ENCODE measurements around the gene EBP.
"Not testable (repeated sequence)": the region's sequence is repeated elsewhere in the genome, so short reads cannot be mapped to it uniquely, and the experiment has no call there.

EBP gene

GRCh38 chrX:48531358-48531959 lies 9.9 kb downstream of the EBP start:
- DNase-seq: peak; percentile 6

DNA sequence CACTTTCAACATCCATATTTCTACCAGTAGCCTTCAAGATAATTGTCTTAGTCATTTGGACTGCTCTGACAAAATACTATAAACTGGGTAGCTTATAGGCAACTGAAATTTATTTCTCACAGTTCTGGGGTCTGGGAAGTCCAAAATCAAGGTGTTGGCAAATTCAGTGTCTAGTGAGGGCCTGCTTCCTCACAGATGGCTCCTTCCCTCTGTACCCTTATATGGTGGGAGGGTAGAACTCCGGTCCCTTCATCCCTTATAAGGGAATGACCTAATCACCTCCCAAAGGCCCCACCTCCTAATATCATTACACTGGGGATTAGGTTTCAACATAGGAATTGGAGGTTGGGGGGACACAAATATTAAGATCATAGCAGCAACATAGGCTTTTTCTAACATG lies 10.6 kb downstream of the EBP start:
- peak; percentile 72 for DNase-seq

- DNase-seq: peak; percentile 6
Measured at GRCh38 chrX:48533165-48533564, 11.6 kb downstream of the EBP start.

DNA sequence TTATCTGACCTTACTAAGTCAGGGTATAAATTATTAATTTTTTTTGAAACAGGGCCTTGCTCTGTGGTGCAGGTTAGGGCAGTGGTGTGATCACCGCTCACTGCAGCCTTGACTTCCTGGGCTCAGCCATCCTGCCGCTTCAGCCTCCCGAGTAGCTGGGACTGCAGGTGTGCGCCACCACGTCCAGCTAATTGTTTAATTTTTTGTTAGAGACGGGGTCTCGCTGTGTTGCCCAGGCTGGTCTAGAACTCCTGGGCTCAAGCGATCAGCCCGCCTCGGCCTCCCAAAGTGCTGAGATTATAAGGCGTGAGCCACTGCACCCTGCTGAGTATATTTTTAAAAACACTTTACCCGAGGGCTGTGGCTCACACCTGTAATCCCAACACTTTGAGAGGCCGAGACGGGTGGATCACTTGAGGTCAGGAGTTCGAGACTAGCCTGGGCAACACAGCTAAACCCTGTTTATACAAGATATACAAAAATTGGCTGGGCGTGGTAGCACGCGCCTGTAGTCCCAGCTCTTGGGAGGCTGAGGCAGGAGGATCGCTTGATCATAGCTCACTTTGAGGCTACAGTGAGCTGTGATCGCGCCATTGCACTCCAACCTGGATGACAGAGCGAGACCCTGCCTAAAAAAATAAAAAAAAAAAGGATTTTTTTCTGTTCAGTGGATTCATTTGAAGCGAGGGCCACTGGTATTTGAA lies 17.2 kb downstream of the EBP start:
- DNase-seq: no peak

GRCh38 chrX:48539345-48540027 lies 17.9 kb downstream of the EBP start, which contains the start of gene TBC1D25:
Gene TBC1D25, plus strand, starts transcription at chrX:48539714. Its CDS starts 84 bp downstream, at chrX:48539798.
- DNase-seq: peak; percentile 99

DNA sequence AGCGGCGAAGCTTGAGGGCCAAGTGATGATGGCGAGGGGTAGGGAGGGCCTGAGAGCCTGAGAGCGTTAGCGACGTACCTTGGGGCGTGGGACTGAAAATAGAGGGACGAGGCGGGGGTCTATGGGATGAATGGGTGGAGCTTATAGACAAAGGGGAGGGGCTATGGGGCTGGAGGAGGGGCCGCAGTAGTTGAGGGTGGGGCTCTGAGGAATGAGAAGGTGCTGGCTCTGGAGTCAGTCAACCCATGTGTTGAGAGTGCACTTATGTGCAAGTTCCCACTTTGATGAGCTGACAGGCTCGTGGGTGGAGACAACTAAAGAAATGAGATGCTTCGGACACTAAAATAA lies 18.4 kb downstream of the EBP start:
- DNase-seq: peak; percentile 87

GRCh38 chrX:48540480-48540879 lies 18.9 kb downstream of the EBP start:
- no peak for DNase-seq

DNA sequence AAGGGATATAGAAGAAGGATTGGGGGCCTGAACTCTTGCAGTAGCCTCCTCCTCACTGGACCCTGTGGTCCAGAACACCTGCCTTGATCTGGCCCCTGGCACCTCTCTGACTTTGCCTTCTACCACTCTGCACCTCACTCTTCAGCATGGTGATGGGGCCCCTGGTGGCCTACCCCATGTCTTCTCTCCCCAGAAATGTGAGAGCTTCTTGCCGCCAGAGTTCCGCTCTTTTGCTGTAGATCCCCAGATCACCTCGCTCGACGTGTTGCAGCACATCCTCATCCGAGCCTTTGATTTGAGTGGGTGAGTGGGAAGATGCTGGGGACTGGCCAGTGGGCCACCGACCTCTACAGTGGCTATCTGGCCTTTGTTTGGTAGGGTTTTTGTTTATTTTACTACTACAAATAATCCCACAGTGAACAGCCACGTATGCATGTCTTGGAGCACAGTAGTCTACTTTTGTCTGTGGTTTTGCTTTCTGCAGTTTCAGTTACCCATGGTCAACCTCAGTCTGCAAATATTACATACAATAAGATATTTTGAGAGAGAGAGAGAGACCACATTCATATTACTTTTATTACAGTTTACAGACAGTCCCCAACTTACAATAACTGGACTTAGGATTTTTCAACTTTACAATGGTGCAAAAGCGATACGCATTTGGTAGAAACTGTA lies 19.7 kb downstream of the EBP start:
- DNase-seq: no peak

GRCh38 chrX:48548871-48549270 lies 27.3 kb downstream of the EBP start:
- no peak for DNase-seq

DNA sequence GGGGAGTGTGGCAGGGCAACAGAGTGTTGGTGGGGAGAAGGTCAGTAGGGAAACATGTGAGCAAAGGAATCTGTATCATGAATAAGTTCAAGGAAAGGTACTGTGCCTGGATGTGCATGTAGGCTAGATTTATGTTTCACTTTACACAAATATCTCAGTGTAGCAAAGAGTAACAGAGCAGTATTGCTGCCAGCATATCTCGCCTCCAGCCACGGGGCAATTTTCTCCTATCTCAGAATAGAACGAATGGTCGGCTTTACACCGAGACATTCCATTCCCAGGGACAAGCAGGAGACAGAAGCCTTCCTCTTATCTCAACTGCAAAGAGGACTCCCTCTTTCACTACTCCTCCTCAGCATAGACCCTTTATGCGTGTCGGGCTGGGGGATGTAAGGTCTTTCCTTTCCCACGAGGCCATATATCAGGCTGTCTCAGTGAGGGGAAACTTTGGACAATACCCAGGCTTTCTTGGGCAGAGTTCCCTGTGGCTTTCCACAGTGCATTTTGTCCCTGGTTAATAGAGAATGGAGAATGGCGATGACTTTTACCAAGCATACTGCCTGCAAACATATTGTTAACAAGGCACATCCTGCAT lies 34.2 kb downstream of the EBP start:
- DNase-seq: not testable (repeated sequence)

- no peak for DNase-seq
Measured at GRCh38 chrX:48558271-48558670, 36.7 kb downstream of the EBP start.

GRCh38 chrX:48559636-48560035 lies 38.0 kb downstream of the EBP start:
- DNase-seq: no peak

DNA sequence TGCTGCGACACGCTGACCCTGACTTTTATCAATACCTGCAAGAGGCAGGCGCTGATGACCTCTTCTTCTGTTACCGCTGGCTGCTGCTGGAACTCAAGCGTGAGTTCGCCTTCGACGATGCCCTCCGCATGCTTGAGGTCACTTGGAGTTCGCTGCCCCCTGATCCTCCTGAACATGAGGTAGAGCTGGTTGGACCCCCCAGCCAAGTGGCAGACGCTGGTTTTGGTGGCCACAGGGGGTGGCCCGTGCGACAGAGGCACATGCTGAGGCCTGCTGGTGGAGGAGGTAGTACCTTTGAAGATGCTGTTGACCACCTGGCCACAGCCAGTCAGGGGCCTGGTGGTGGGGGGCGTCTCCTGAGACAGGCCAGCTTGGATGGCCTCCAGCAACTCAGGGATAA lies 38.4 kb downstream of the EBP start:
- no peak for DNase-seq

DNA sequence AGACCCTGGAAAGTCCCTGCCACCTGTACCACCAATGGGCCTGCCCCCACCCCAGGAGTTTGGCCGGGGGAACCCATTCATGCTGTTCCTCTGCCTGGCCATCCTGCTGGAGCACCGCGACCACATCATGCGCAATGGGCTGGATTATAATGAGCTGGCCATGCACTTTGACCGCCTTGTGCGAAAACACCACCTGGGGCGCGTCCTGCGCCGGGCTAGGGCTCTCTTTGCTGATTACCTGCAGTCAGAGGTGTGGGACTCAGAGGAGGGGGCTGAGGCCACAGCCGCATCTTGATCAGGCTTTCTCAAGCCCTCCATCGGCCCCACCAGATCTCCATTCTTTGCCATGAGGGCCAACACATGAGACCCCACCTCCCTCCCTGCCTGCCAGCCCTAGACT lies 39.1 kb downstream of the EBP start:
- DNase-seq: no peak

DNA sequence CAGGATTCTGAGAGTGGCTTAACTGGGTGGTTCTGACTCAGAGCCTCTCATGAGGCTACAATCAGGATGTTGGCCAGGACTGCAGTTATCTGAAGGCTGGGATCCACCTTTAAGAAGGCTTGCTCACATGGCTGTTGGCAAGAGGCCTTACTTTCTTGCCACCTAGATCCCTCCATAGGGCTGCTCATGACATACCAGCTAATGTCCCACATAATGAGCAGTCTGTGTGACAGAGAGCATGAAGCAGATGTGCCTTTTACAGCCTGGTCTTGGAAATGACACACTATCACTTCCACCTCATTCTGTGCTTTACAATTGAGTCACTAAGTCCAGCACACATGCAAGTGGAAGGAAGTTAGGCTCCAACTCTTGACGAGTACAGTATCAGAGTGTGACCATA lies 48.4 kb downstream of the EBP start:
- DNase-seq: no peak

DNA sequence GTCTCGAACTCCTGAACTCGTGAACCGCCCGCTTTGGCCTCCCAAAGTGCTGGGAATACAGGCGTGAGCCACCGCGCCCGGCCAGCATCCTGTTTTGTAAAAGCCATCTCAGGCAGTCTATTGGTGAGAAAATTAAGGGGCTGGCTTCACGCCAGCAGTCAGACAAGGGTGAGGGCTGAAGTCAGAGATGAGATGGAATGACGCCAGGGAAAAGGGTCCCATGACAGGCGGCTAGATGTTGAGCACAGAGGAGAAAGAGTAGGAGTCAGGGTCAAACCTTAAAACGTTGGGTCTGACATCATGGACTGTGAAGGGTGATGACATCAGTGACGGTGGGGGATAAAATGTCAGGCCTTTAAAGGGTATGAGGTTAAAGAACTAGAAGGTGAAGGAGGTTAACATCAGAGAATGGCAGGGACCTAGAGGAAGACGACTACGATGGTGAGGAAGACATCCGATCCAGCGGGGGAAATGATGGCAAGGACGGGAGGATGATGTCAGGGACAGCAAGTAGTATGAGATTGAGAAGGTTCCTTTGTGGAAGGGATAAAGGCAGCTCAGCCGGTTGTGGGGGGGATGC lies 52.2 kb downstream of the EBP start:
- DNase-seq: peak; percentile 68

DNA sequence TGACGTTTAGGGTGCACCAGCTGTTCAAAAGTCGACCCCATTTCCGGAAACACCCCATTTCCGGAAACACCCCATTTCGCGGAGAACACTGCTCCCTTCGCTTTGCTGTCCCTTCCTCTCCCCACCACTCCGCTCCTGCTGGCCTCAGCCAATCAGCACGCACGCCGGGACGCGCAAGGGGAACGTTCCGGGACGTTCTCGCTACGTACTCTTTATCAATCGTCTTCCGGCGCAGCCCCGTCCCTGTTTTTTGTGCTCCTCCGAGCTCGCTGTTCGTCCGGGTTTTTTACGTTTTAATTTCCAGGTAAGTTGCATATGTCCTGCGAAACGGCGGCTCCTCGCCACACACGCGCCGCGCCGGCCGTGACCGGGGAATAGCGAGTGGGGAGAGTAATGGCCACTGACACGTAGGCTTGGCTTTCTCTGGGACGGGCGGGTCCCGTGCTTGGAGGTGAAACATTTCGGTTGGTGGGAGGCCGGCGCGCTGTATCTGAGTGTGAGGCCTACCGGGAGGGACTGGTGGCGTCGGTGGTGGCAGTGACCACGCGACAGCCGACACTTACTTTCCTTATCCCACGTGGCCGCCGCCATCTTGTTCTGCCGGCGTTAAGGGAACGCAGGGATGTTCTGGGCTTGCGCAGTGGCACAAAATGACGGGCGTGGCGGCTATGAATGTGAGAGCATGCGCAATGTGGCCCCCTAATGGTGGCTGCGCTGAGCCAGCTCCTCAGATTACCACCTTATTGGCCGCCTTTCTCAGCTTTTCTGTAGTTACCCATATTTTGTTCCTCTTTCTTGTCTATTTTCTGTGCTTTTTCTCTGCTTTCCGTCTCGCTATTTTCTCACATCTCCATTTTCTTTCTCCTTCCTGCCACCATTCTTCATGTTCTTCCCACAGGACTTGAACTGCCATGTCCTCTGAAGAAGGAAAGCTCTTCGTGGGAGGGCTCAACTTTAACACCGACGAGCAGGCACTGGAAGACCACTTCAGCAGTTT lies 53.0 kb downstream of the EBP start, which contains the start of gene RBM3:
TSS of gene RBM3 (plus strand) at position 215 of the 997 bp plus-strand sequence. CDS start at position 912, 697 bp downstream.
- peak; percentile 97 for DNase-seq

DNA sequence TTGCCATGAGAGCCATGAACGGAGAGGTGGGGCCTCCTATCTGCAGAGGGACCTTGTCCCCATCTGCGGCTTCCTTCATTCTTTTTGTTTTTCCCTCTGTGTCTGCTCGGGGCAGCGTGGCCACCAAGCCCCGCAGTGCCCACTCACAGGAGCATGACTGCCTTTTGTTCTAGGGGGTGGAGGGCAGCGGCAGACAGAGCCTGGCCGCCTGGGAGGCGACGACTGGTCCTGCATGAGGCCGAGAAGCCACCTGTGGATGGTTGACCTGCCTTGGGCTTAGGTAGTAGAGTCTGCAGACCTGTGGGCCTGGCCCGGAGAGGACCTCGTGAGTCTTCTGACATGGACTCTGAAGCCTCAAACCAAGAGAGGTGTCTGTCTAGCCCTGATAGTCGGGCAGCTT lies 54.0 kb downstream of the EBP start:
- no peak for DNase-seq

- no peak for DNase-seq
Measured at GRCh38 chrX:48576108-48576507, 54.5 kb downstream of the EBP start.
